ENCODE data around the gene AFF2.

DNA sequence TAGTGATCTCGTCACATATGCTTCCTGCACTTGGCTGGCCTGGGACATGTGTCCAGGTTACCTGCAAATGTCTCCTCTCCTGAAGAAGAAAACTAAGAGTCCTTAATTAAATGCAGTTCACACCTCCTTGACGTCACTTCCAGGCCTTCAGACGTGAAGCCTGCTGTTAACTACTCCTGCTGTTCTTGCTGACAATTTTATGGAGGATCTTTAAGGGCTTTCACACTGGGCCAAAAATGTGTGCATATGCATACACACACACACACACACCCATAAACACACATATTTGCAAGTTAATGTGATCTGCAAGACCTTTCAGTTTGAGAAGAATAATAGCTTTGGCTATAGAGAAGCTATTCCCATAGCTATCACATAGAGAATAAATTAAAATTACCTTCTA lies 267.9 kb downstream of the AFF2 start:
- TF ChIP-seq, protein P1, sequence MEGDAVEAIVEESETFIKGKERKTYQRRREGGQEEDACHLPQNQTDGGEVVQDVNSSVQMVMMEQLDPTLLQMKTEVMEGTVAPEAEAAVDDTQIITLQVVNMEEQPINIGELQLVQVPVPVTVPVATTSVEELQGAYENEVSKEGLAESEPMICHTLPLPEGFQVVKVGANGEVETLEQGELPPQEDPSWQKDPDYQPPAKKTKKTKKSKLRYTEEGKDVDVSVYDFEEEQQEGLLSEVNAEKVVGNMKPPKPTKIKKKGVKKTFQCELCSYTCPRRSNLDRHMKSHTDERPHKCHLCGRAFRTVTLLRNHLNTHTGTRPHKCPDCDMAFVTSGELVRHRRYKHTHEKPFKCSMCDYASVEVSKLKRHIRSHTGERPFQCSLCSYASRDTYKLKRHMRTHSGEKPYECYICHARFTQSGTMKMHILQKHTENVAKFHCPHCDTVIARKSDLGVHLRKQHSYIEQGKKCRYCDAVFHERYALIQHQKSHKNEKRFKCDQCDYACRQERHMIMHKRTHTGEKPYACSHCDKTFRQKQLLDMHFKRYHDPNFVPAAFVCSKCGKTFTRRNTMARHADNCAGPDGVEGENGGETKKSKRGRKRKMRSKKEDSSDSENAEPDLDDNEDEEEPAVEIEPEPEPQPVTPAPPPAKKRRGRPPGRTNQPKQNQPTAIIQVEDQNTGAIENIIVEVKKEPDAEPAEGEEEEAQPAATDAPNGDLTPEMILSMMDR (IDR thresholded peaks at IDR 0.05): no peak
- TF ChIP-seq POLR2A (IDR thresholded peaks at IDR 0.05): no peak
